GM12874 (cell line): ENCODE measurements around the gene SCP2.

ENCODE experiments used
- TF ChIP-seq, protein P1 (sequence below): IDR thresholded peaks from 2 replicates; pipeline ENCODE4 v1.5.1; 2011; ENCODE audit warnings: low read depth, mild to moderate bottlenecking, control low read depth, low read length, moderate library complexity; ENCODE audit not compliant: insufficient read depth

Gene SCP2

GRCh38 chr1:53076165-53076564 lies 149.1 kb downstream of the SCP2 start:
- TF ChIP-seq, protein P1, sequence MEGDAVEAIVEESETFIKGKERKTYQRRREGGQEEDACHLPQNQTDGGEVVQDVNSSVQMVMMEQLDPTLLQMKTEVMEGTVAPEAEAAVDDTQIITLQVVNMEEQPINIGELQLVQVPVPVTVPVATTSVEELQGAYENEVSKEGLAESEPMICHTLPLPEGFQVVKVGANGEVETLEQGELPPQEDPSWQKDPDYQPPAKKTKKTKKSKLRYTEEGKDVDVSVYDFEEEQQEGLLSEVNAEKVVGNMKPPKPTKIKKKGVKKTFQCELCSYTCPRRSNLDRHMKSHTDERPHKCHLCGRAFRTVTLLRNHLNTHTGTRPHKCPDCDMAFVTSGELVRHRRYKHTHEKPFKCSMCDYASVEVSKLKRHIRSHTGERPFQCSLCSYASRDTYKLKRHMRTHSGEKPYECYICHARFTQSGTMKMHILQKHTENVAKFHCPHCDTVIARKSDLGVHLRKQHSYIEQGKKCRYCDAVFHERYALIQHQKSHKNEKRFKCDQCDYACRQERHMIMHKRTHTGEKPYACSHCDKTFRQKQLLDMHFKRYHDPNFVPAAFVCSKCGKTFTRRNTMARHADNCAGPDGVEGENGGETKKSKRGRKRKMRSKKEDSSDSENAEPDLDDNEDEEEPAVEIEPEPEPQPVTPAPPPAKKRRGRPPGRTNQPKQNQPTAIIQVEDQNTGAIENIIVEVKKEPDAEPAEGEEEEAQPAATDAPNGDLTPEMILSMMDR = no peak

GRCh38 chr1:53076721-53077598 lies 149.9 kb downstream of the SCP2 start:
- TF ChIP-seq, protein P1 = no peak

GRCh38 chr1:53077599-53077965 lies 150.5 kb downstream of the SCP2 start:
- TF ChIP-seq, protein P1 = no peak

- TF ChIP-seq, protein P1 = no peak
Measured at GRCh38 chr1:53078333-53079101, 151.4 kb downstream of the SCP2 start.

DNA sequence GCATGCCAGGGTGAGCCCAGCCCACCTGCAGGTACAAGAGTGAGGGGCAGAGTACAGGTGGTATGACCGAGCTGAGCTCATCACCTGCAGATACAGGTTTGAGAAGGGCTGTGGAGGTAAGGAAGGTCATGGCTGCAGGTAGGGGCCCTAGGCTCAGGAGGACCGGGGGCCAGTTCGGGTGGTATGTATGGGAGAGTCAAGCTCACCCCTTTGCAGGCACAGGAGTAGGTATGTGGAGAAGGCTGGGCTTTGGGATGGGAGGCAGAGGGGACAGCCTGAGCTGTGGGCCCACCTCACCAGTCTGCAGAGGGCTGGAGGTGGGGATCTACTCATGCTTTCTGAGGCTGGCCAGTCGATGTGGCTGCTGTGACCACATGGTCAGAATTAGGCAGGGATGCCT lies 152.2 kb downstream of the SCP2 start:
- TF ChIP-seq, protein P1 = no peak

- TF ChIP-seq, protein P1 = no peak
Measured at GRCh38 chr1:53080041-53080440, 153.0 kb downstream of the SCP2 start.

- TF ChIP-seq, protein P1 = no peak
Measured at GRCh38 chr1:53080769-53081168, 153.7 kb downstream of the SCP2 start.
